ENCODE data around the gene PPP6R1.
"Not testable (repeated sequence)": the region's sequence is repeated elsewhere in the genome, so short reads cannot be mapped to it uniquely, and the experiment has no call there.

The PPP6R1 gene

GRCh38 chr19:55241935-55242464, 16.8 kb downstream of the PPP6R1 start:
- no peak for DNase-seq

DNA sequence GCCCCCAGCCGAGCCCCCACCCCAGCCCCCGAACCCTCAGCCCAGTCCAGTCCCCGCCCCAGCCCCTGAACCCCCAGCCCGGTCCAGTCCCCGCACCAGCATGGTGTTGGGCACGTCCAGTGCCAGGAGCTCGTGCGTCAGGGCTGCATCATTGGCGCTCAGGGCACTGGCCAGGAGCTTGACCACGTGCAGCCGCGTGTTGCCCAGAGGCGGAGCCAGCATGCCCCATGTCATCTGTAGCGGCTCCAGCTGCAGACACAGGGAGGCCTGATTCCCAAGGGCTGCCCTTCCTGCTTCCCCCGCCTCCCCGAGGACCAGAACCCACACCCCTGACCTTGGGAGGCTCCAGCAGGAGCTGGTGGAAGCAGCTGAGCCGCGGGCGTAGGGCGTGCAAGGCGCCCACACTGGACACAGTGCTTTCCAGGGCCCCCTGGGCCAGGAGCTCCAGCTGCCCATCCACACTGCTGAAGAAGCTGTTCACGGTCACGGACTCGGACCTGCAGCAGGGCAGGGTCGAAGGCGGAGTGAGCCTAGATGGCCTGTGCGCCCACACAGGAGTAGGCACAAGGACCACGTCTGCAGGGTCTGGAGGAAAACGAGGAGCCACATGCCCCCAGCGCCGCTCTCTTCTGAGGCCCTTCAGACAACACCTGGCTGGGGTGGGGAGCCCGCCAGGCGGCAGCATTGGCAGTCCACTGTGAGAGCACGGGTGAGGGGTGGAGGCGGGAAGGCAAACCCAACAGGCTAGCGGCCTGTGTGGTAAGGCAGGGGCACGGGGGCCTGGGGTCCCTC, 17.5 kb downstream of the PPP6R1 start:
- no peak for DNase-seq

- no peak for DNase-seq
Observed at GRCh38 chr19:55240713-55241020, 18.1 kb downstream of the PPP6R1 start.

- DNase-seq = no peak
Observed at GRCh38 chr19:55239004-55239403, 19.8 kb downstream of the PPP6R1 start.

DNA sequence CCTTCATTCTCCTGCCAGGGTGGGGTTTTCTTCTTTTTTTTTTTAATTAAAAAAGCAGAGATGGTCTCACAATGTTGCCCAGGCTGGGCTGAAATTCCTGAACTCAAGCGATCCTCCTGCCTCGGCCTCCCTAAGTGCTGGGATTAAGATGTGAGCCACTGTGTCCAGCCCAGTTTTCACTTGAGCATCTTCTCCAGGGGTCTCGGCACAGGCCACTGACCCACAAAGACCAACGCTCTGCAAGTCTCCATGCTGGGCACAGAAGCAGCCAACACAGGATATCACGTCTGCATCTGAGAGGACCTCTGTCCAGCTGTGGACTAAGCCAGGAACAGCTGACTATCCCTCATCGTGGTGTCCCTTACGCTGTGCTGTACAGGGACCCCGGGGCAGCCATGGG, 20.8 kb downstream of the PPP6R1 start:
- DNase-seq = no peak

GRCh38 chr19:55232986-55233385, 25.8 kb downstream of the PPP6R1 start:
- no peak for DNase-seq

DNA sequence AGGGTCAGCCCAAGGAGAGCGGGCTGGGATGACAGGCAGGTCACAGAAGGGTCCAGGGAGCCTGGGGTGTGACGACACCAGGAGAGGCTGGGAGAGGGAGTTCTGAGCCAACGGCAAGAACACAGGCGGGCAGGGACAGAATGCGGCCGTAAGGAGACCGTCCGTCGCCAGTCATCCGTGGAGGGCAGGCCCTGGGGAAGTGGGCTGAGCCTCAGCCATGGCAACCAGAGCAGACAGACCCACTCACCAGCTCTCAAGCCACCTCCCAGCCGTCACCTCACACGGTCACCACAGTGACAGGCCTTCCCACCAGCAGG, 26.6 kb downstream of the PPP6R1 start:
- no peak for DNase-seq

DNA sequence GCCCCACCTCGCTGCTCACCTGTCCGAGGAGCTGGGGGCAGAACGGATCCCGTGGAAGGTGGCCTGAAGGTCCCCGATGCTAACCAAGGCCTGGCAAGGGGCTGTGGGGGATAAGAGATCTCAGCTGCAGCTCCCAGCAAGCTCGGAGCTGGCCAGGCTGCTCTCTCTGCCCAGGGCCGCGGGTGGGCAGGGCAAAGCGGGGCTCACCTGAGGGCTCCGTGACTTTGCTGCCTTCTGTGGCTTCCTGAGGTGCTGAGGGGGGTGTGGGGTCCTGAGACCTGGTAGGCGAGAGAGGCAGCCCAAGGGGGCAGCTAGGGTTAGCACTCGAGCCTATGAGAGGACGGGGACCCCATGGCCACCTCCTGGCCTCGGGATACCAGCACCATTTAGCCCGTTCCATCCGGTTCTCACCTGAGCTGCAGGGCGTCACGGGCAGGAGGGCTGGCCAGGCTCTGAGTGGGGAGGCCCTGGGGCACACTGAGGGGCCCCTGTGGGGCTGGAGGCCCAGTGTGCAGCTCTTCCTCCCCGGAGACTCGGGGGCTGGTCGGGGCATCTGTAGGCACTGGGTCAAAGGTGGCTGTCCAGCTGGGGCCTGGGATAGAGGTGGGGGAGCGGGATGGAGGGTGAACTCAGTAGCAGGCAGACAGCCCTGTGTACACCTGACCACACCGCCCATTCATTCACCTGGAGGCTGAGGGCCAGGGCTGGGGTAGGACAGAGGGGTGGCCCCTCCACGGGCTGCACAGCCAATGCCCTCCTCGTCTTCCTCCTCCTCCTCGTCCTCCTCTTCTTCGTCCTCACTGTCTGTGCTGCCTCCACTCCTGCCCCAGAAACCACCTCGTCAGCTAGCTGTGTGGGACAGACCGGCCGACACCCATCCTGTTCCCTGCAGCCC, 27.2 kb downstream of the PPP6R1 start:
- no peak for DNase-seq

- DNase-seq = no peak
Observed at GRCh38 chr19:55230780-55231179, 28.0 kb downstream of the PPP6R1 start.

DNA sequence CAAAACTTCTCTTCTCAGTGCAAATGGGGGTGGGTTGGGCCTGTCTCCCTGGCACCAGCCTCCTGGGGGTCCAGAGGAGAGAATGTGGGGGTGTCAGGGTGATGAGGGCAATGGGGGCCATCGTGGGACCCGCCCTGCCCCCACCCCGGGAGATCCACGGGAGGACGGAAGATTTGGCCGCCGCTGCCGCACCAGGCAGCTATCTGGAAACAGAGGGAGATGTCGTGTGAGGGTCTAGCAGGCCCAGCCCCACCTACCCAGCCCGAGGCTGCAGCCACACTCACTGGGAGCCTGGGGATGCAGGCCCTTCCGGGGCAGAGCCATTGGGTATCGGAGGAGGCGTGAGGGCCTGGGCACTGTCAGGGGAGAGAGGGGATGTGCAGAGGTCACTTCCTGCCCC, 28.5 kb downstream of the PPP6R1 start:
- DNase-seq = no peak

DNA sequence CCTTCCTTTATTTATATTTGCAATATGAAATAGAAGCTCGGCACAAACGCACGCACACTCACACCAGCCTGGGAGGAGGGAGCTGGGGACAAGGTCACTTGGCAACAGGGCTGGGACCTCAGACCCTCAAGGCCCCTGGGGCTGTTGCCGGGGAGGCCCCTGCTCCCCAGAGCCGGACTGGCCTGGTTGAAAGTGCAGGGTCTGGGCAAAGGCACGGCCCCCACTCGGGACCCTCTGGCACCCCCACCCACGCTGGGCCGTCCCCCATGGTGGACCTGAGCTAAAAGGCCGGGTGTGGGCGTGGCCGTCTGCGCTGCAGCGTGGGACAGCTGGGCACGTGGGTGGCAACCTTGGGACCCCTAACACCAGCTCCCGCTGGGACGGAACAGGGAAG, 29.0 kb downstream of the PPP6R1 start:
- no peak for DNase-seq

DNA sequence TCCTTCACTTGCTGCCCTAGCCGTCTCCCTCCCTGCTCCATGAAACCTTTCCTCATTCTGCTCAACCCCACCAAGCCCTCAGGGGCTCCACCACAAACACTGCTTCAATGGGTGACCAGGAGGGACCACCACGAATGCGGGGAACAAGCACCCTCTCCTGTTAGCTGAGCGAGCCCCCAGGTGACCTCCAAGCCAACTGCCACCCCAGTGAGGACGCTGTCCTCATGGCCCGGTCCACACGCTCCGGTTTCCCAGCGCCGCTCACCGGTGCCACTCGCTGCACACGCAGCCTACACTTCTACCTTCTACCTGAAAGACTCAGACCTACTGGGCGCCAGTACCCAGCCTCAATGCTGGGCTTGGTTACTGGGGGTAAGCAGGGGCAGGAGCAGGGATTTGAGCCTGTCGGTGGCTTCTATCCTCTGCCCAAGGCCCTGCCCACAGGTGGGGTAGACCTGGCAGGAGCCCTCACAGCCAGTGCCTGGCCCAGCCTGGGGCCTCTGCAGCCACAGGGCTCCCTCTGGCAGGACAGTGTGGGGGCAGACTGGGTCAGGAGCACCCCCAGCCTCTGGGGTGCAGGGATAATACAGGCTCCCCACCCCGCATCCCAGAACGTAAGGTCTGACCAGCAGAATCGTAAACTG, 29.6 kb downstream of the PPP6R1 start:
- no peak for DNase-seq

- no peak for DNase-seq
Observed at GRCh38 chr19:55228403-55229031, 30.3 kb downstream of the PPP6R1 start, which contains the start of gene TMEM86B. Gene TMEM86B (minus strand): TSS chr19:55228763. CDS start chr19:55228741, 22 bp downstream.

DNA sequence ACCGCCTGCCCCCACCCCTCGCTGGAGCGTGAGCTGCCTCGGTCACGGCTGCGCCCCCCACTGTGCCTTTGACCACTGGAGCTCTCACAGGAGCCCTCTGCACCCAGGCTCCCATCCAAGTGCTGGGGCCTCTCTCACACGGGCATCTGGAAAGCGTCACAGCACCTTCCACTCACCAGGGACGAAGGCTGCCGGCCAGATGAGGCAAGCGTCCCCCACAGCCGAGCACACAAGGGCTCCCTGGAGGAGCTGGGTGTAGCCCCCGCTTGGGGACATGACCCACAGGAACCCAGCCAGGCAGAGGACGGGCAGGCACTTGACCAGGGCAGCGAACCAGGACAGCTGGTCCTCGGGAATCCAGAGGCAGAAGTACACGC, 30.8 kb downstream of the PPP6R1 start:
- DNase-seq = no peak

GRCh38 chr19:55227241-55228014, 31.4 kb downstream of the PPP6R1 start:
- DNase-seq = no peak

DNA sequence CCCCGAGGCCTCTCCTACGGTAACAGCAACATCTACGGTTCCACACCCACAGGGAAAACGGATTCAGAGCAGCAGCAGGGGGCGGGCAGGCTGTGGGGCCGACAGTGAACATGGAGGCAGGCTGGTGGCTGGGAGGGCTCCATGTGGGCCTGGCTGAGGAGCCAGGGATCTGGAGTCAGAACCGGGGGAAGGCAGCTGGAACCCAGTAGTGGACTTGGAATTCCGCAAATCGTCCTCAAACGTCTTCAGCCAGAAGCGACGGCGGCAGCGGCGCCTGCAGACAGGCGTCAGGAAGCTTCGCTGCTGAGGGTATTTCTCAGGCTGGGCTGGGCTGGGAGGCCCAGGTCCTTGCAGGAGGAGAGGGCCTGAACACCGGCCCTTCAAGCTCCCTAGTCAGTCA, 32.0 kb downstream of the PPP6R1 start:
- DNase-seq = no peak

DNA sequence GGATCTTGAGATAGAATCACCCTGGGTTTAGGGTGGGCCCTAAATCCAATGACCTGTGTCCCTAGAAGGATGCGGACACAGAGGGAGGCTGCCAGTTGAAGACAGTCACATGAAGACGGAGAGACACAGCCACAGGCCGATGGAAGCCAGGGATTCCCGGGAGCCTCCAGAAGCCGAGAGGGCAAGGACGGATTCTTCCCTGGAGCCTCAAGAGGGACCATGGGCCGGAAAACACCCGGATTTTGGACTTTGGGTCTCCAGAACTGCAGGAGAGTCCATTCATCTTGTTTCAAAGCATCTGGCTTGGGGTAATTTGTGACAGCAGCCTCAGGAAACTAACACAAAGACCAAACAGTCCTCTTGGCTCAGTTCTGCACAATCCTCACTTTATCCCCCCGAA, 32.5 kb downstream of the PPP6R1 start:
- no peak for DNase-seq

DNA sequence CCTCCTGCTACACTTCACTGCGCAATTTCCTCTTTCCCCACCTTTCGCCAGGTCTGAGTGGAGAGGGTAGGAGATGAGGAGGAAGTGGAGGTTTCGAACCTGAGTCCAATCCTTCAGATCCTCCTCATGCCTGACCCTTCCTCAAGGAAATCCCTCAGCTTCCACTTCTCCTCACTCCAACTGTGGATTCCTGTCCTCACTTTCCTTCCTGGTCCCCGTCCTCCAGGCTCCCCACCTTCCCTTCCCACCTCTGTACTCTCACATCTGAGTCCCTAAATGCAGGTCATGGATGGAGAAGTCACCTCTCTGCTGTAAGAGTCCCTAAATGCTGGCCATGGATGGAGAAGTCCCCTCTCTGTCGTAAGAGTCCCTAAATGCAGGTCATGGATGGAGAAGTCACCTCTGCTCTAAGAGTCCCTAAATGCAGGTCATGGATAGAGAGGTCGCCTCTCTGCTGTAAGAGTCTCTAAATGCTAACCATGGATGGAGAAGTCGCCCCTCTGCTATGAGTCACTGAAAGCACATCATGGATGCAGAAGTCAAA, 33.3 kb downstream of the PPP6R1 start:
- DNase-seq = no peak

GRCh38 chr19:55224679-55225414, 34.0 kb downstream of the PPP6R1 start:
- DNase-seq = not testable (repeated sequence)

- DNase-seq = no peak
Observed at GRCh38 chr19:55224038-55224665, 34.7 kb downstream of the PPP6R1 start.
